ENCODE data around the gene GAPT.
"Not testable (repeated sequence)": the region's sequence is repeated elsewhere in the genome, so short reads cannot be mapped to it uniquely, and the experiment has no call there.

Gene GAPT

DNA sequence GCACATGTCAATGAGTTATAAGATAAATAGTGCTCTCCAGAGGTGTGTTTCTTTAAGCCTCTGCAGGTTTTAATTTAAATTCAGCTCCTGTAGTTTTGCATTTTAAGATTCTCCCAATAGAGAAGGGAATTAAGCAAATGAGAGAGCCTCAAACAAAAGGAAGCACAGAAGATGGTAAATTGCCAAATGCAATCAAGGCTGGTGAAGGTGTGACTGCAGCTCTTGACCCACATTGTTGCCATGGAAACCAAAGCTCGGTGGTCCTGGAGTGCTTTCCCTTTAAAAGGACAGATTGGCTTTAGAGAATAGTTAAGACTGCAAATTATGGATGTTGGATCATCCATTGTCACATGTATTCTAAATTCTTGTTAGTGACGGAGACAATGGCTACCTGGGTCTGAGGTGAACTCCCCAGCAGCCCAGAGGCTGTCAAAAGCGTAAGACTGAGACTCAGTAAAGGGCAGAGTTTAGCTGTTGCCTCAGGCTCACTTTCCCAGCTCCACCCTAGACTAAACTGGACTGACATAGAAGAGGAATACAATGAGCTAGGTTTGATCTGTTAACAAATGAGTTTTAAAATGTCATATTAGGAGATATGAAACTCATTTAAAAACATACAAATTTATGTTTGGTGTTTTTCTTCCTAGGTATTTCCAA is 12.3 kb downstream of the GAPT start:
- DNase-seq, result no peak

DNA sequence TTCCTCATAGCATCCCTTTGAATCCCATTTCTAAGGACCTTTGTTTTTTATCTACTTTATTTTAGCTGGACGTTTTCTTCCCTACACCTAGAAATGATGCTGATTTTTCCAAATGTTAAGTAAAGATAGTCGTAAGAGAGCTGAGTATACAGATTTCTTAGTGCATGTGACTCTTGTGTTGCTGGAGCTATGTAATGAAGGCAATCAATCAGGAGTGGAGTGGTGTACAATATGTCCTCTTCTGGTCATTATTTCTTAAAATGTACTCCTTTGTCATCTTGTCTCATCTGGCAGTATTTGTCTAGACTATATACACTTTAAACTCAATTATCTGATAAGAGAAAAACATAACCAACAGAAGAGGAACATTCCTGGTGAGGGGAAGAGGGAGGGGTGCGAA is 13.5 kb downstream of the GAPT start:
- DNase-seq, result no peak

DNA sequence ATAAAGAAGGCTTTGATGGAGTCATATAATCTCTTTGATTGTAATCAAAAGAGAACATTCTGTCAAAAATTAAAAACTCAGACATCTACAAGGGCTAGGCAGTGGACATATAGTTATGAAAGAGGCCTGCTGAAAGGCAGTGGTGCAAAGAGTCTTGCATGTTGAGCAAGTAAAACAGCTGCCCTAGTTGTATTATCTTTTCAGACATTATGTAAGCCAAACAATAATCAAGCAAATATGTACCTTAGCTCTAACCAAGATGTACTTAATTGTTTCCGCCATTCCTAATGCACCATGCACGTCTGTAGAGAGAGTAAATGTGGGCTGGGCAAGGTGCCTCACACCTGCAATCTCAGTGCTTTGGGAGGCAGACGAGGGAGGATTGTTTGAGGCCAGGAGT is 14.3 kb downstream of the GAPT start:
- no peak for DNase-seq

DNA sequence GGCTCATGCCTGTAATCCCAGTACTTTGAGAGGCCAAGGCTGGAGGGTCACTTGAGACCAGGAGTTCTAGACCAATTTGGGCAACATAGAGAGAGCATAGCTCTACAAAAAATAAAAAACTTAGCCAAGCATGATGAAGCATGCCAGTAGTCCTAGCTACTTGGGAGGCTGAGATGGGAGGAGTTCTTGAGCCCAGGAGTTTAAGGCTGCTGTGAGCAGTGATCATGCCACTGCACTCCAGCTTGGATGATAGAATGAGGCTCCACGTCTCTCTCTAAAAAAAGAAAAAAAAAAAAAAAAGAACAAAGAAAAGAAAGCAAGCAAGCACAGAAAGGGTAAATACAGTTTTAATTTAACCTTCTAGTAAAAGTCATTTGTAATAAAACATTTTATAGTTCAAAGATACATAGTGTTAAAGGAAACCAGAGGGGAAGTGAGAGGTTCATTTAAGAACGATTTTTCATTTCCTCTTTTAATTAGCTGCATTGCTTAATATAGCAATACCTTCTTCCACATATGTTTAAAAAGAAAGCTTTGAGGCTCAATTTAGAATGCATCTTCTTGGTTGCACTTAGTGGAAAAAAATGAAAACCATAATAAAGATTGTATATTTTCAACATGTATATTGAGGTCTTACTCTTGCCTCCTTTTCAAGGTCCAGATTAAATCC is 14.9 kb downstream of the GAPT start:
- DNase-seq, result no peak

DNA sequence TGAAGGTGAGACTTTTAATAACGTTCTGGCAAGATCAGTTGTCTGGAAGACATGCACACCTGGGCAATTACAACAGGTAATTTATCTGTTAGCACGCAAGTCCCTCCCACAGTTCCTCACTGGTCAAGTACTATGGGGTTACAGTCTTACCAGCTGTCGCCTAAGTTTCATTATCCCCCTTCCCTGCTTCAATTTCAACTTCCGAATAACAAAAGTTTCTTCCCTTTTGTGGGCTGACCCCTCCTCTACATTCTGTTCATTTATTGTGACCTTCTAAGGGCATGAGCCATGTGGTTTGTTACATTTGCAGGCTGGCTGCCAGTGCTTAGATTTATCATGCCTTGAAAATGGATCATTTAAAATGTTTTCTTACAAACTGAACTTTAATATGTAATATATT is 16.5 kb downstream of the GAPT start:
- DNase-seq, result no peak

DNA sequence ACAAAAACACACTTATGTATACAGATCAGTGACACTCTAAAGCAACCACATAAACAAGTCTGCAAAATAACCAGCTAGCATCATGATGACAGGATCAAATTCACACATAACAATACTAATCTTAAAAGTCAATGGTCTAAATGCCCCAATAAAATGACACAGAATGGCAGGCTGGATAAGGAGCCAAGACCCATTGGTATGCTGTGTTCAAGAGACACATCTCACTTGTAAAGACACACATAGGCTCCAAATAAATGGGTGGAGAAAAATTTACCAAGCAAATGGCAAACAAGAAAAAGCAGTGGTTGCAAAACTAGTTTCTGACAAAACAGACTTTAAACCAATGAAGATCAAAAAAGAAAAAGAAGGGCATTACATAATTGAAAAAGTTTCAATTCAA is 26.0 kb downstream of the GAPT start:
- no peak for DNase-seq

DNA sequence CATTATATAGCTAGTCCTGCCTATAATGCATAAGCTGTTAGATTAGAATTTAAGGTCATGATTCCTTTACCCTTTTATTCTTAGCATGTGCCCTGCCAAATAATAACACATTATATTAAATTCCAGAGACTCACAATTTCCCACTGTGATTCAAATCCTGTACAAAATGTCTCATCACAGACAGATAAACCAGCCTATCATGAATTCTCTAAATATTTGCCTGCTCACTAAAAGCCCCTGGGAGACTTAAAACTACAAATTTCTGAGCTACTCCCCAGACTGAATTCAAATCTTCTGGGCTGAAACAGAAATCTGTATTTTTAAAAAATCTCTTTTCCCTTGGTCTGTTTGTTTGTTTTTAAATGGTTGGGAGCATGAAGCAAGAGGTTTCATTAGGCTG is 32.7 kb downstream of the GAPT start:
- no peak for DNase-seq

DNA sequence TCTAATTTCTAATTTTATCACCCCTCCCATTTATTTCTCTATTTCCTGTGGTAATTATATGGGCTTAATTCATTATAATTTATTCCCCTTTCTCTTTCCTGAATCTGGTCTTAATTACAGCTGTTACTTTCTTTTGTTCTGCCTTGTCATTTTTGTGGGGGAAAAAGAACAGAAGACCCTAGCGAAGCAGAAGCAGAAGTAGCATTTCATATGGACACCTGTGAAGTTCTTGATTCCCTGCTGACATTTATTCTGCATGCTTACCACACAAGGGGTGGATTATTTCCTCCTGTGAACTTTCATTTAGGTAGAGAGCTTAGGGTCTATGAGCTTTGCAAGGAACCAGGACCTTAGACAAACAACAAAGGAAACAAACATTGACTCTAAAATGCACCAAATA is 33.3 kb downstream of the GAPT start:
- DNase-seq, result no peak

DNA sequence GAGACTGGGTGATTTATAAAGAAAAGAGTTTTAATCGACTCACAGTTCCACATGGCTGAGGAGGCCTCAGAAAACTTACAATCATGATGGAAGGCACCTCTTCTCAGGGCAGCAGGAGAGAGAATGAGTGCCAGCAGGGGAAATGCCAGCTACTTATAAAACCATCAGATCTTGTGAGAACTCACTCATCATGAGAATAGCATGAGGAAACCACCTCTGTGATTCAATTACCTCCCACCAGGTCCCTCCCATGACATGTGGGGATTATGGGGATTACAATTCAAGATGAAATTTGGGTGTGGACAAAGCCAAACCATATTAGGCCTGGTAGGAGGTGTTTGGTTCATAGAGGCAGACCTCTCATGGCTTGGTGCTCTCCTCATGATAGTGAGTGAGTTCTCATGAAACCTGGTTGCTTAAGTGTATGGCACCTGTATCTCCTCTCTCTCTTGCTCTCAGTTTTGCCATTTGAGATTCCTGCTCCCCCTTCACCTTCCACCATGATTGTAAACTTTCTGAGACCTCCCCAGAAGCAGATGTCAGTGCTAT is 39.8 kb downstream of the GAPT start:
- no peak for DNase-seq

DNA sequence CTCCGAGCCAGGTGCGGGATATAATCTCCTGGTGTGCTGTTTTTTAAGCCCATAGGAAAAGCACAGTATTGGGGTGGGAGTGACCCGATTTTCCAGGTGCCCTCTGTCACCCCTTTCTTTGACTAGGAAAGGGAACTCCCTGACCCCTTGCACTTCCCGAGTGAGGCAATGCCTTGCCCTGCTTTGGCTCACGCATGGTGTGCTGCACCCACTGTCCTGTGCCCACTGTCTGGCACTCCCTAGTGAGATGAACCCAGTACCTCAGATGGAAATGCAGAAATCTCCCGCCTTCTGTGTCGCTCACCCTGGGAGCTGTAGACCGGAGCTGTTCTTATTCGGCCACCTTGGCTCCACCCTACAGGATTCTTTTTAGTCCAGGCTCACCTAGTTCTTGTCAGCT is 50.7 kb downstream of the GAPT start:
- DNase-seq, result not testable (repeated sequence)

DNA sequence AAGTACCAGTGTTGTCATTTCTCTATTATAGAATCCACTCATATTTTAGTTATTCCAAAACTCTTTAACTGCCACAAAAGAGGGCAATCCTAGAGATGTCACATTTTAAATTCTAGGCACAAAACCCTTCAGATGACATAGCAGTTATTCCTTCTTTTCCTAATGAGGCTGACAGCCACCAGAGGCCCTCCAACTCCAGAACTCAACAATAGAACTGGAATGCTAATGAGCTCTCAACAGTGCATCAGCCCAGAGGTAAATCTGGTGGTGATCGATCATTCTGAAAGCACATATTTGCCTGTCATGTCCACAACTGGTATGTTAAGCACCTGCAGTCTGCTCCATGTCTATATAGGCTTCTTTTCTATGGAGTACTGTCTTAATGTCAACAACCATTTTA is 51.5 kb downstream of the GAPT start:
- no peak for DNase-seq

DNA sequence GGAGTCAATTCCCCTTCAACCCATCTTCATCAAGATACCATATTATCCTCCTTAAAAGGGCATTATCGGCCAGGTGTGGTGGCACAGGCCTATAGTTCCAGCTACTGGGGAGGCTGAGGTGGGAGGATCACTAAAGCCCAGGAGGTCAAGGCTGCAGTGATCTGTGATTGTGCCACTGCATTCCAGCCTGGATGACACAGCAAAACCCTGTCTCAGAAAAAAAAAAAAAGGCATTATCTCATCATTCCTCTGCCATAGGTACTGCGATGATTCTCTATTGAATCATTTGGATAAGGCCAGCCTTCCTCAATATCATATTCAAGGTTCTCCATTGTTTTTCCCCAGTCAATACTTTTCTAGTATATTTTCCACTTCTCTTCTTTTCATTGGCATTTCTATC is 52.5 kb downstream of the GAPT start:
- no peak for DNase-seq

DNA sequence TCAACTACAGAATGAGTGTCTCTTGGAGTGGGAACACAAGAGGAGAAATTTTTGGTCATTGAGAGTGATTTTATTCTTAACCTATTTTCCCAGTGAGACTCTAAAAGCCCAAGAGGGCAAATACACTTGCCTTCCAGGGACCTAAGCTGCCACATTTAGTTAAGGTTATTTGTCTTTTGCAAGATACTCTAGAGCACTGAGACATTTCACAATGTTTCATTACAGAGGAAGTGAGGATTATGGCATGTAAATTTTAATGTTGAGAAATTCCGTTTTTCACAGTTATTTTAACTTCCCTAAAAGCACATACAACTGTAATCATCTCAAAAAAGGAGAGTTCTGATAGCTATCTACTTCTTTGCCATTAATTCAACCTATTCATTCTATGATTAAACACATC is 53.0 kb downstream of the GAPT start:
- no peak for DNase-seq

DNA sequence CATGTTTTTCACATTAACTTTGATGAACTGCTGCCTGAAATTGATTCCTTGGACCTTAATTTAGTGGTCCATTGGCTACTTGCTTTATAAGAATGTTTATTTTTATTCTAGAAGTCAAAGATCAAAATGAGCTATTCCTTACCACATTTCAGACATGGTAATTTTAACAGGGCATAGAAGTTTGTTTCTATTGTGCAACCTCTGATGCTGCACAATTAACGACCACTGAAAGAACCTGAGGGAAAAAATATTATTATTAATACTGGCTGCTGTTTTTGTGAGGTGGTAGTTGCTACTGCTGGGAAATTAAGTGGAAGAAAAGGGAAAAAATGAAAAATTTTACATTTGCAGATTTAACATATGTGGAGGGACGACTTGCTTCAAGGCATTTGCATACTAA is 53.7 kb downstream of the GAPT start:
- DNase-seq, result no peak

DNA sequence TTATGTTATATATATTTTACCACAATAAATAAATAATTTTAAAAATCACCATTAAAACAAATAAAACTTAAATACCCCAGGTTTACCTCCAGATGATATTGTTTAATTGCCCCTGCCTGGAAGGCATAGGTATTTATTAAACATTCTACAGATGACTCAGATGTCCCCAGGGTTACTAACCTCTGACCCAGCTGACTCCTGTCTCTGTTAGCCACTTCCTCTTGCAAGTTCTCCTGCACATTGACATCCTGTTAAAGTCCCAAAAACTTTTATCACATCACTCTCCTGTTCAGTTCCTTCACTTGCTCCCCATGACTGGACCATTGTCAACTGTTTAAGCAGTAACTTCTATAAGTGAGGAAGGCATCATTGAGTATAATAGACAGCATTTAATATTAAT is 54.7 kb downstream of the GAPT start:
- DNase-seq, result no peak

Data from amygdala (tissue), 56 donors.